Coronary artery (tissue), 2 donors: Measurements from ENCODE around the gene PBXIP1.
"Not testable (repeated sequence)": the region's sequence is repeated elsewhere in the genome, so short reads cannot be mapped to it uniquely, and the experiment has no call there.

Experiments used
- DNase-seq: peaks from one replicate; pipeline ENCODE4 v3.0.0-alpha.2; 2017; ENCODE audit warnings: low spot score
- H3K27ac ChIP-seq, 2 donors: fragments of 200-600 bp; sonication (generic); one replicate each; pipeline ENCODE4 v1.5.1; 2016 to 2019
- H3K4me3 ChIP-seq: fragments of 200-600 bp; sonication (generic); 2 replicates; pipeline ENCODE4 v1.5.1; 2016; ENCODE audit warnings: mild to moderate bottlenecking, moderate library complexity
- CTCF ChIP-seq: fragments of 200-600 bp; sonication (generic); IDR thresholded peaks from one replicate; pipeline ENCODE4 v1.5.1; 2019; ENCODE audit warnings: antibody characterized with exemption

PBXIP1 gene

GRCh38 chr1:154908937-154909336 is 47.0 kb downstream of the PBXIP1 start:
- no peak for DNase-seq
- H3K27ac ChIP-seq, result no peak overlapping the region

GRCh38 chr1:154908129-154908528 is 47.8 kb downstream of the PBXIP1 start:
- not testable (repeated sequence) for H3K27ac ChIP-seq, H3K4me3 ChIP-seq, DNase-seq

More at GRCh38 chr1:154908937-154909336, 47.0 kb downstream of the PBXIP1 start:
- H3K4me3 ChIP-seq, result no peak overlapping the region
- TF ChIP-seq CTCF, result no peak

- no peak overlapping the region for H3K4me3 ChIP-seq
- TF ChIP-seq CTCF, result no peak
- no peak for DNase-seq
- no peak overlapping the region for H3K27ac ChIP-seq
Measured at GRCh38 chr1:154906621-154907081, 49.2 kb downstream of the PBXIP1 start.

GRCh38 chr1:154902938-154903566 is 52.8 kb downstream of the PBXIP1 start:
- no peak for DNase-seq
- Histone ChIP-seq H3K4me3 (no peak overlapping the region), H3K27ac (no peak overlapping the region)
- no peak for TF ChIP-seq CTCF

GRCh38 chr1:154901591-154901990 is 54.3 kb downstream of the PBXIP1 start:
- TF ChIP-seq CTCF, result no peak
- no peak for DNase-seq
- H3K4me3 ChIP-seq, result no peak overlapping the region
- no peak overlapping the region for H3K27ac ChIP-seq

GRCh38 chr1:154899041-154899440 is 56.9 kb downstream of the PBXIP1 start:
- H3K4me3 ChIP-seq, result no peak overlapping the region

GRCh38 chr1:154896771-154897286 is 59.1 kb downstream of the PBXIP1 start:
- Histone ChIP-seq H3K4me3 (no peak overlapping the region), H3K27ac (no peak overlapping the region)
- DNase-seq, result no peak
- TF ChIP-seq CTCF, result no peak

More at GRCh38 chr1:154899041-154899440, 56.9 kb downstream of the PBXIP1 start:
- no peak overlapping the region for H3K27ac ChIP-seq
- DNase-seq, result no peak
- TF ChIP-seq CTCF, result no peak
